Fibroblast of lung (primary cell): ENCODE results near the gene CSTF2T.

ENCODE experiments used
- CTCF ChIP-seq, 2 donors: IDR thresholded peaks in 1 of 2; conservative IDR thresholded peaks in 1 of 2; 1 replicate in 1 of 2; 2 replicates in 1 of 2; pipeline ENCODE4 v1.5.1; 2011 to 2012; ENCODE audit warnings: low read length in 2 of 2, control low read depth in 1 of 2, inconsistent platforms in 1 of 2, low read depth in 1 of 2, mild to moderate bottlenecking in 1 of 2
- EZH2 ChIP-seq: IDR thresholded peaks from 2 replicates; pipeline ENCODE4 v1.5.1; 2012; ENCODE audit warnings: low read length, control low read depth, mild to moderate bottlenecking; ENCODE audit errors: missing control alignments

DNA sequence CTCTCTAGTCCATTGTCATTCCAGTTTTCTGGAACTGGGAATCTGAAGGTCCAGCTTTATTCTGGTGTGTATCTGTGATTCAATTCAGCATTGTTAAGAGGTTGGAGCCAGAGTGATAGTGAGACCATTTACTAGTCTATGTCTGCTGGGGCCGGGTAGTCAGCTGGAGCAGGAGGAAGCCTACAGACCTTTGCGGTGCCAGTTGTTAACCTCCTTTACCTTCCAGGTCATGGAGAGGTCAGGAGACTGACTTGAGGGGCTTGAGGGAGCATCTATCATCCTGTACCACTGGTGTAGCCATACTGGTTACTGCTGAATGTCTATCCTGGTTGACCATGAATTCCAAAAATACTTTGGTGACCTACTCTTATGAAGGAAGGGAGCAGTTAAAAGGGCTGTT is 9.2 kb upstream of the CSTF2T start:
- no peak for TF ChIP-seq CTCF (conservative IDR thresholded peaks at IDR 0.05 in 1 of 2, IDR thresholded peaks at IDR 0.05 in 1 of 2; ENCODE audit: low read depth in 1 of 2, low read length in 2 of 2)
- no peak for TF ChIP-seq EZH2
